NOMO-1 (cell line): ENCODE measurements around the gene PHOX2A.

Experiments used
- DNase-seq, 2 experiments: peaks; one replicate each; lab custom pipeline; 2025; ENCODE audit not compliant: unreplicated experiment in 2 of 2; lab: John Stamatoyannopoulos, UW

PHOX2A gene

GRCh38 chr11:72189455-72190250 lies 54.3 kb downstream of the PHOX2A start:
- no peak for DNase-seq
